Breast epithelium (tissue), 4 donors: Measurements from ENCODE around the gene OR4D1. TPM values are rescaled to one million over a fixed set of nuclear protein-coding genes. Genes with fewer than 3 reads are reported as not detected.

Source experiments
- DNase-seq, 2 donors: peaks; one replicate each; pipeline ENCODE4 v3.0.0-alpha.2; 2019; ENCODE audit warnings: low spot score in 2 of 2
- H3K27ac ChIP-seq, 2 donors: fragments of 200-600 bp; sonication (generic) in 1 of 2; one replicate each; pipeline ENCODE4 v1.5.1; 2016 to 2019; ENCODE audit warnings: mild to moderate bottlenecking in 1 of 2
- H3K27me3 ChIP-seq, 2 donors: fragments of 200-600 bp; sonication (generic) in 1 of 2; one replicate each; pipeline versions ENCODE4 v1.5.1 to v1.6.0; 2017 to 2019; ENCODE audit warnings: control low read depth in 1 of 2, mild to moderate bottlenecking in 1 of 2
- H3K36me3 ChIP-seq: fragments of 200-600 bp; one replicate; pipeline ENCODE4 v1.5.1; 2019
- H3K4me1 ChIP-seq, 2 donors: fragments of 200-600 bp; sonication (generic); one replicate each; pipeline ENCODE4 v1.5.1; 2016 to 2019; ENCODE audit warnings: control low read depth in 1 of 2
- H3K4me3 ChIP-seq, 3 donors: fragments of 200-600 bp; sonication (generic); 1 replicate in 2 of 3; 2 replicates in 1 of 3; pipeline ENCODE4 v1.5.1; 2016 to 2019; ENCODE audit warnings: mild to moderate bottlenecking in 3 of 3, moderate library complexity in 2 of 3
- H3K9me3 ChIP-seq, 2 donors: fragments of 200-600 bp; sonication (generic) in 1 of 2; one replicate each; pipeline ENCODE4 v1.5.1; 2016 to 2019; ENCODE audit warnings: control low read depth in 1 of 2
- CTCF ChIP-seq, 3 donors: fragments of 450-650 bp; IDR thresholded peaks; one replicate each; pipeline ENCODE4 v1.5.1; 2016 to 2017; ENCODE audit warnings: antibody characterized with exemption in 3 of 3, mild to moderate bottlenecking in 3 of 3, moderate library complexity in 3 of 3
- POLR2A ChIP-seq: fragments of 450-650 bp; IDR thresholded peaks from one replicate; pipeline ENCODE4 v1.6.1; 2016; ENCODE audit warnings: antibody characterized with exemption, mild to moderate bottlenecking, moderate library complexity
- POLR2AphosphoS5 ChIP-seq, 3 donors: sonication (generic); formaldehyde crosslinking; IDR thresholded peaks; one replicate each; pipeline ENCODE4 v1.6.1; 2017; ENCODE audit warnings: antibody characterized with exemption in 3 of 3
- intact Hi-C: fragments of 100-400 bp; cut with DNase I; formaldehyde crosslinking; loops from one replicate; pipeline ENCODE4 v1.15.1; 2023; ENCODE audit warnings: low total_unique reads
- total RNA-seq, 3 donors: library from RNA; depleted of rRNA; stranded (reverse); fragments of >200 nt; gene quantifications; one replicate each; pipeline ENCODE4 v1.1.0, GENCODE V29; 2016

The OR4D1 gene
- total RNA-seq, 3 donors from 2014 or later = not detected

DNA sequence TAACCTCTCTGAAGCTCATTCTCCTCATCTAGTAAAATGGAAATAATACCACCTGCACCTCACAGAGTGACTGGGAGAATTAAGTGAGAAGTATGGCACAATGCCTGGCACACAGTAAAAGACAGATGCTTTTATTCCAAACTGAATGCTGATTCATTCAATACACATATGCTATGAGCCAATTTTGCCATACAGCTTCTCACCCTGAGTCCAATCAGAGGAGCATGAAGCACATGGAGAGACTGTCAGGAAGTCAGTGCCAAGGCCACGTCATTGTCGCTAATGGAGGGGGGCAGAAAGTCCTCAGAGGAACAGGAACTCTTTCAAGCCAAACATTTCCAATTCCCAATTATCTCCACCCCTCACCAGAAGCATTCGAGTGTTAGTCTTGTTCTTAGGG is 59.3 kb downstream of the OR4D1 start:
- H3K4me1 ChIP-seq = no peaks in the 10 kb centered on the region
- H3K9me3 ChIP-seq = no peaks in the 10 kb centered on the region
- no peak for DNase-seq
- no peak overlapping the region for H3K4me3 ChIP-seq
- no peak overlapping the region for H3K27ac ChIP-seq
- intact Hi-C loops = no loop called here
- no peaks in the 10 kb centered on the region for H3K36me3 ChIP-seq
- no peaks in the 10 kb centered on the region for H3K27me3 ChIP-seq
- TF ChIP-seq POLR2A (no peak), CTCF (IDR thresholded peaks at IDR 0.05) (no peak), POLR2AphosphoS5 (IDR thresholded peaks at IDR 0.05) (no peak)

- no peaks in the 10 kb centered on the region for H3K9me3 ChIP-seq
- no peak overlapping the region for H3K27ac ChIP-seq
- no peaks in the 10 kb centered on the region for H3K4me1 ChIP-seq
- no peaks in the 10 kb centered on the region for H3K27me3 ChIP-seq
- no peaks in the 10 kb centered on the region for H3K36me3 ChIP-seq
- H3K4me3 ChIP-seq = no peak overlapping the region
- no peak for TF ChIP-seq POLR2A
- no peak for TF ChIP-seq CTCF (IDR thresholded peaks at IDR 0.05)
- no peak for TF ChIP-seq POLR2AphosphoS5 (IDR thresholded peaks at IDR 0.05)
- intact Hi-C loops = no loop called here
- no peak for DNase-seq
These were observed 60.2 kb downstream of the OR4D1 start for GRCh38 chr17:58208344-58208743.

Other genes starting within 250 kb of the OR4D1 start
- gene CUEDC1, start 193.0 kb upstream of the OR4D1 start, total RNA-seq = 10 to 100 TPM; 13.0 to 18.0 (median 14.5) TPM
- 10 to 100 TPM; 55.5 to 76.5 (median 66.9) TPM for gene VEZF1, start 160.1 kb upstream of the OR4D1 start, total RNA-seq
- gene SRSF1, start 141.1 kb upstream of the OR4D1 start, total RNA-seq = 100 to 1,000 TPM; 176 to 202 (median 185) TPM
- gene DYNLL2, start 65.0 kb upstream of the OR4D1 start, total RNA-seq = 10 to 100 TPM; 18.4 to 20.3 (median 19.7) TPM
- not detected for gene OR4D2, start 18.6 kb downstream of the OR4D1 start, total RNA-seq
- not detected for gene EPX, start 44.3 kb downstream of the OR4D1 start, total RNA-seq
- gene MKS1, start 70.9 kb downstream of the OR4D1 start, total RNA-seq = 10 to 100 TPM in 2 of 3 donors, 1 to 10 TPM in 1; 8.0 to 21.1 (median 15.1) TPM
- gene LPO, start 90.2 kb downstream of the OR4D1 start, total RNA-seq = under 1 TPM in 1 of 3 donors, not detected in 2; 0.29 TPM
- under 1 TPM in 1 of 3 donors, not detected in 2; 0.16 TPM for gene MPO, start 132.6 kb downstream of the OR4D1 start, total RNA-seq
- 10 to 100 TPM in 2 of 3 donors, 1 to 10 TPM in 1; 2.6 to 42.1 (median 26.9) TPM for gene TSPOAP1, start 180.4 kb downstream of the OR4D1 start, total RNA-seq
- gene SUPT4H1, start 203.8 kb downstream of the OR4D1 start, total RNA-seq = 10 to 100 TPM; 46.4 to 61.6 (median 48.2) TPM